HL-60 (cell line): Measurements from ENCODE around the gene RBM10.

Source experiments
- DNase-seq, 2 experiments: peaks; one replicate each; pipeline ENCODE4 v3.0.0-alpha.2; 2010 to 2020; ENCODE audit warnings: low read depth in 1 of 2, low spot score in 1 of 2
- H3K27ac ChIP-seq: fragments of 250-450 bp; sonication (Bioruptor Pico); replicated peaks from 2 replicates; pipeline ENCODE4 v1.5.1; 2020; ENCODE audit warnings: mild to moderate bottlenecking, moderate library complexity
- H3K27me3 ChIP-seq: fragments of 250-450 bp; sonication (Bioruptor Pico); 2 replicates; pipeline ENCODE4 v1.5.1; 2021; ENCODE audit warnings: mild to moderate bottlenecking, moderate library complexity; ENCODE audit not compliant: insufficient read depth, poor library complexity, severe bottlenecking
- H3K4me3 ChIP-seq: replicated peaks from 2 replicates; pipeline ENCODE4 v1.5.1; 2011; ENCODE audit warnings: mild to moderate bottlenecking, control low read depth, low read length; ENCODE audit not compliant: insufficient read depth
- CTCF ChIP-seq: IDR thresholded peaks from one replicate; pipeline ENCODE4 v1.5.1; 2011; ENCODE audit warnings: low read length, control low read depth, inconsistent platforms; ENCODE audit not compliant: insufficient read depth
- GABPA ChIP-seq: IDR thresholded peaks from 2 replicates; pipeline ENCODE4 v1.6.1; 2012; ENCODE audit warnings: low read depth
- POLR2AphosphoS5 ChIP-seq: IDR thresholded peaks from 2 replicates; pipeline ENCODE4 v1.6.1; 2012; ENCODE audit warnings: low read depth
- SPI1 ChIP-seq: IDR thresholded peaks from 2 replicates; pipeline ENCODE4 v1.6.1; 2012; ENCODE audit warnings: low read depth, mild to moderate bottlenecking, borderline replicate concordance
- TF ChIP-seq, protein P1 (sequence below): IDR thresholded peaks from 2 replicates; pipeline ENCODE4 v1.6.1; 2012; ENCODE audit warnings: low read depth; ENCODE audit not compliant: insufficient replicate concordance

RBM10 gene

GRCh38 chrX:47177079-47177478 is 32.1 kb downstream of the RBM10 start:
- Histone ChIP-seq H3K4me3 (no peak overlapping the region), H3K27me3 (no peaks in the 10 kb centered on the region), H3K27ac (no peak overlapping the region)
- TF ChIP-seq POLR2AphosphoS5 = no peak
- DNase-seq = no peak

- TF ChIP-seq GABPA = no peak
- TF ChIP-seq, protein P1, sequence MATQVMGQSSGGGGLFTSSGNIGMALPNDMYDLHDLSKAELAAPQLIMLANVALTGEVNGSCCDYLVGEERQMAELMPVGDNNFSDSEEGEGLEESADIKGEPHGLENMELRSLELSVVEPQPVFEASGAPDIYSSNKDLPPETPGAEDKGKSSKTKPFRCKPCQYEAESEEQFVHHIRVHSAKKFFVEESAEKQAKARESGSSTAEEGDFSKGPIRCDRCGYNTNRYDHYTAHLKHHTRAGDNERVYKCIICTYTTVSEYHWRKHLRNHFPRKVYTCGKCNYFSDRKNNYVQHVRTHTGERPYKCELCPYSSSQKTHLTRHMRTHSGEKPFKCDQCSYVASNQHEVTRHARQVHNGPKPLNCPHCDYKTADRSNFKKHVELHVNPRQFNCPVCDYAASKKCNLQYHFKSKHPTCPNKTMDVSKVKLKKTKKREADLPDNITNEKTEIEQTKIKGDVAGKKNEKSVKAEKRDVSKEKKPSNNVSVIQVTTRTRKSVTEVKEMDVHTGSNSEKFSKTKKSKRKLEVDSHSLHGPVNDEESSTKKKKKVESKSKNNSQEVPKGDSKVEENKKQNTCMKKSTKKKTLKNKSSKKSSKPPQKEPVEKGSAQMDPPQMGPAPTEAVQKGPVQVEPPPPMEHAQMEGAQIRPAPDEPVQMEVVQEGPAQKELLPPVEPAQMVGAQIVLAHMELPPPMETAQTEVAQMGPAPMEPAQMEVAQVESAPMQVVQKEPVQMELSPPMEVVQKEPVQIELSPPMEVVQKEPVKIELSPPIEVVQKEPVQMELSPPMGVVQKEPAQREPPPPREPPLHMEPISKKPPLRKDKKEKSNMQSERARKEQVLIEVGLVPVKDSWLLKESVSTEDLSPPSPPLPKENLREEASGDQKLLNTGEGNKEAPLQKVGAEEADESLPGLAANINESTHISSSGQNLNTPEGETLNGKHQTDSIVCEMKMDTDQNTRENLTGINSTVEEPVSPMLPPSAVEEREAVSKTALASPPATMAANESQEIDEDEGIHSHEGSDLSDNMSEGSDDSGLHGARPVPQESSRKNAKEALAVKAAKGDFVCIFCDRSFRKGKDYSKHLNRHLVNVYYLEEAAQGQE = no peak
- no peak for TF ChIP-seq SPI1
- no peak for TF ChIP-seq CTCF
- TF ChIP-seq POLR2AphosphoS5 = no peak
- H3K4me3 ChIP-seq = no peak overlapping the region
- H3K27me3 ChIP-seq = no peaks in the 10 kb centered on the region
- no peak for DNase-seq
- H3K27ac ChIP-seq = no peak overlapping the region
These were observed 33.3 kb downstream of the RBM10 start for GRCh38 chrX:47178337-47178736.

GRCh38 chrX:47179221-47179927 is 34.4 kb downstream of the RBM10 start:
- no peak for DNase-seq
- no peaks in the 10 kb centered on the region for H3K27me3 ChIP-seq
- TF ChIP-seq, protein P1 = no peak
- TF ChIP-seq SPI1 (no peak), POLR2AphosphoS5 (no peak), CTCF (no peak), GABPA (no peak)
- H3K4me3 ChIP-seq = no peak overlapping the region
- no peak overlapping the region for H3K27ac ChIP-seq

DNA sequence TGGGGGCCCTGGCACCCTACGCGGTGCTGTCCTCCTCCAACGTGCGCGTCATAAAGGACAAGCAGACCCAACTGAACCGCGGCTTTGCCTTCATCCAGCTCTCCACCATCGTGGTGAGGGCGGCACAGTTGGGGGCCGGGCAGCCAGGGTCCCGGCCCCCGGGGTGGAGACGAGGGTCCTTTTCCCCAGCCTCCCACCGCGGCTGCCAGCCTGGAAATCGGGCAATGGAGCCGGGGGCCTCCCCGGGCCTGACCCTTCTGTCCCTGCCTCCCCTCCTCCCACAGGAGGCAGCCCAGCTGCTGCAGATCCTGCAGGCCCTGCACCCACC is 34.9 kb downstream of the RBM10 start:
- DNase-seq = no peak
- no peak overlapping the region for H3K27ac ChIP-seq
- H3K27me3 ChIP-seq = no peaks in the 10 kb centered on the region
- TF ChIP-seq POLR2AphosphoS5 (no peak), CTCF (no peak), SPI1 (no peak), GABPA (no peak)
- TF ChIP-seq, protein P1 = no peak
- H3K4me3 ChIP-seq = no peak overlapping the region
